ENCODE measurements around the gene UIMC1.

UIMC1 gene

GRCh38 chr5:176894298-176894697 is 112.3 kb downstream of the UIMC1 start:
- no peak overlapping the region for H3K27ac Mint-ChIP-seq
- H3K9me3 Mint-ChIP-seq (ENCODE audit: low read depth) = no peaks in the 10 kb centered on the region
- no peak overlapping the region for H3K4me3 Mint-ChIP-seq
- peaks cover 9% of the 10 kb centered on the region for H3K27me3 Mint-ChIP-seq
- no peaks in the 10 kb centered on the region for H3K36me3 Mint-ChIP-seq
- peaks cover 7% of the 10 kb centered on the region for H3K4me1 Mint-ChIP-seq (ENCODE audit: low read depth)

GRCh38 chr5:176892663-176893062 is 113.9 kb downstream of the UIMC1 start:
- Mint-ChIP-seq H3K27me3 (peaks cover 9% of the 10 kb centered on the region), H3K27ac (no peak overlapping the region), H3K4me3 (no peak overlapping the region), H3K4me1 (ENCODE audit: low read depth) (peaks cover 2% of the 10 kb centered on the region), H3K9me3 (ENCODE audit: low read depth) (no peaks in the 10 kb centered on the region), H3K36me3 (no peaks in the 10 kb centered on the region)

DNA sequence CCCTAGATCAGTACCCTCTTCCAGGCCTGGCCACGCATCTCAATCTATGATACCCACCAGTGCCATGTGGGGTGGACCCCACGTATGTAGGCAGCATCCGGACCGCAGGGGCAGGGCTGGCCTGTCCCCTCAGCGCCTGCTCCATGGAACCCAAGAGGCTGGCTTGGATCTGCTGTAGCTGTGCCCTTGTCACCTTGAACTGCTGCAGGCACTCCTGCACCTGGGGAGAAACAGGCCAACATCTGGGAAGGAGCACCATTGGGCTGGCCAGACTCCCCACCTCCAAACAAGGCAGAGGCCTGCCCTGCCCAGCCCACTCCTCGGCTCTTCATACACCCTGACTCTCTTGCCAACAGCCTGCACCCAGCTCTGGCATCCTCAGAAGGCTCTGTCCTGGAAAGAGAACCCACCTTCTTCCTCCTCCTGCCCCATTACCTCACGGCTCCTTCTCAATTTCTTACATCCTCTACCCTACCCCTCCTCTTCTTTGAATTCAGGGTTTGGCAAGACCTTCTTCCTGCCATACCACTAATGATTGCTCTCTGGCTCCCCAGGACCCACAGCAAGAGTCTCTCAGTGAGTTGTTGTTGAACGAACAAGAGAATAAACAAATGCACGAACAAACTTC is 115.1 kb downstream of the UIMC1 start:
- H3K9me3 Mint-ChIP-seq (ENCODE audit: low read depth) = no peaks in the 10 kb centered on the region
- H3K36me3 Mint-ChIP-seq = no peaks in the 10 kb centered on the region
- no peak overlapping the region for H3K27ac Mint-ChIP-seq
- H3K4me1 Mint-ChIP-seq (ENCODE audit: low read depth) = peaks cover 2% of the 10 kb centered on the region
- no peak overlapping the region for H3K4me3 Mint-ChIP-seq
- H3K27me3 Mint-ChIP-seq = peaks cover 5% of the 10 kb centered on the region

DNA sequence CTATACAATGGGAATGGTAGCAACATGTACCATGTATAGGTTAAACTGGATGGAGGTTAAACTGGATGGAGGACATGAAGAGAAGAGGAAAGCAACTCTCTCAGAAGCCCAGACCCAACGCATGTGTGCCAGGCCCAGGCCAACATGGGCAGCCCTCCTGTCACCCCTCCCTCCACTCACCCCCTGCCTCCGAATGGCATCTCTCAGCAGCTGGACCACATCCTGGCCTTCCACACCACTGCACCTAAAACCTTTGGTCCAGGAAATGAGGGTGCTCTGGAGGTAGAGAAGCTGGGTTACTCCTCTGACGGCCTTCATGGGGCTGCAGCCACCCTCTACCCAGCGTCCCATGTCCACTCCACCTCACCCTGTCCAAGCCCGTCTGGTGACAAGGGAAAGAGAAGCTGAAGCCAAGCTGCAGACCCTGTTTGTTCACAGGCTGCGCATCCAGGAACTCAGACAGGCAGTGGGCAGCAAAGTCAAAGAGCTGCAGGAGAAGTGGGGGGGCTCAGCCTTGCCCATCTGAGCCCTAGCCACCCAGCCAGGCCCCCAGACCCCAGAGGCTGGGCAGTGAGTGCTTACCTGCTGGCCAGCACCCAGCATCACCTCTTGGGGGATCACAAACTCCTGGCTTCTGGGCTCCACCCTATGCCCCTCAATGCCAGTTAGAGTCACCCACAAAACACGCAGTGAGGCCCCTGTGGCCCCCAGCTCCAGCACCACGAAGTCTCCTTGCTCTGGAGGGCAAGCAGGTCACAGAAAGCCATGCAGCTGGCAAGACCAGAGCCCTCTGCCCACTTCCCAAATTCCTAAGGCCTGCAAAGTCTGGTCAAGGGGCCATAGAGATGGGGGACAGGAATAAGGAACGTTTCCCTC is 115.9 kb downstream of the UIMC1 start:
- Mint-ChIP-seq H3K36me3 (no peaks in the 10 kb centered on the region), H3K4me1 (ENCODE audit: low read depth) (no peaks in the 10 kb centered on the region), H3K4me3 (no peak overlapping the region), H3K9me3 (ENCODE audit: low read depth) (no peaks in the 10 kb centered on the region), H3K27me3 (peaks cover 5% of the 10 kb centered on the region), H3K27ac (no peak overlapping the region)

DNA sequence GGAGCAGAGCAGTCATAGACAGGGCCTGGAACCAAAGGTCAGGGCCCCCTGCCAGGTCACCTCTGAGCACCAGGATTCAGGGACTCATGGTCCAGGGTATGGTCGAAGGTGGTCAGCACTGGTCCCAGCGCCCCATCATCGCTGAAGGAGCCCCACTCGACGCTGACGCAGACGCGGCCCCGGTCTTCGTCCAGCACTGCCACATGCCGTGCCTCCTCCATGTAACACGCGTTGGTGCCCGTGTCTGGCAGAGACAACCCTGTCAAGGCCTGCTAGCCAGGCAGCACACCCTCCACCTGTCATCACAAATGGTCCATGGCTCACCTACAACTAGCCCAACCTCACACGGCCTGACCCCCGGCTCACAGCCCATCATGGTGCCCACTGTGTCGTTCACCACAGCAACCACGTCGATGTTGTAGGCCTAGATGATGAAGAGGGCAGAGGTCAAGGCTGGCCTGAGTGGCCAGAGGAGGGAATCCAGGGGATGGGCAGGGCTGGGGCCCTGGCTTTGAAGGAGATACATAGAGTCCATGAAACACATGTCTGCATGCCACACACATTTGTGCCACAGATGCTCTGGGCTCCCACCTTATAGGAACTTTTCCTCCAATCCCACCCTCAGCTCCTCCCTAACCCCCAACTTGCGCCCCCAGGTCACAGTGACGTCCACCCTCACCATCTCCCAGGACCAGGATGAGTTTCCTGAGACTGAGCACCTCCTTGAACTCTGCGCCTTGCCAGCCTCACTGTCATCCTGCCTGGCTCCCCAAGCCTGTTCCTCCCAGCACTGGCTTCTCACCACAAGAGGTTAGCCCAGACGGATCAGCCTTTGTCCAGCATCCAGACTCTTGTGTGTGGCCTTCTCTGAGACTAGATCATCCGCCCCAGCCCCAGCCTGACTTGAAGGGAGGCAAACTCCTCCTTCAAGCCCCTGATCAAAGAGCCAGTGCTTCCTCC is 117.0 kb downstream of the UIMC1 start:
- H3K4me1 Mint-ChIP-seq (ENCODE audit: low read depth) = no peaks in the 10 kb centered on the region
- H3K9me3 Mint-ChIP-seq (ENCODE audit: low read depth) = no peaks in the 10 kb centered on the region
- H3K27ac Mint-ChIP-seq = no peak overlapping the region
- no peaks in the 10 kb centered on the region for H3K36me3 Mint-ChIP-seq
- peaks cover 5% of the 10 kb centered on the region for H3K27me3 Mint-ChIP-seq
- H3K4me3 Mint-ChIP-seq = no peak overlapping the region

- Mint-ChIP-seq H3K9me3 (ENCODE audit: low read depth) (no peaks in the 10 kb centered on the region), H3K27ac (no peak overlapping the region), H3K36me3 (no peaks in the 10 kb centered on the region), H3K4me3 (no peak overlapping the region), H3K27me3 (peaks cover 5% of the 10 kb centered on the region), H3K4me1 (ENCODE audit: low read depth) (no peaks in the 10 kb centered on the region)
Observed at GRCh38 chr5:176888865-176889165, 117.8 kb downstream of the UIMC1 start.

- no peak overlapping the region for H3K27ac Mint-ChIP-seq
- H3K4me1 Mint-ChIP-seq (ENCODE audit: low read depth) = no peaks in the 10 kb centered on the region
- H3K4me3 Mint-ChIP-seq = no peak overlapping the region
- peaks cover 5% of the 10 kb centered on the region for H3K27me3 Mint-ChIP-seq
- H3K36me3 Mint-ChIP-seq = no peaks in the 10 kb centered on the region
- no peaks in the 10 kb centered on the region for H3K9me3 Mint-ChIP-seq (ENCODE audit: low read depth)
Observed at GRCh38 chr5:176888016-176888864, 118.3 kb downstream of the UIMC1 start.

- H3K27ac Mint-ChIP-seq = no peak overlapping the region
- H3K9me3 Mint-ChIP-seq (ENCODE audit: low read depth) = no peaks in the 10 kb centered on the region
- H3K4me1 Mint-ChIP-seq (ENCODE audit: low read depth) = no peaks in the 10 kb centered on the region
- no peak overlapping the region for H3K4me3 Mint-ChIP-seq
- H3K27me3 Mint-ChIP-seq = peaks cover 5% of the 10 kb centered on the region
- no peaks in the 10 kb centered on the region for H3K36me3 Mint-ChIP-seq
Observed at GRCh38 chr5:176887252-176887849, 119.2 kb downstream of the UIMC1 start.

DNA sequence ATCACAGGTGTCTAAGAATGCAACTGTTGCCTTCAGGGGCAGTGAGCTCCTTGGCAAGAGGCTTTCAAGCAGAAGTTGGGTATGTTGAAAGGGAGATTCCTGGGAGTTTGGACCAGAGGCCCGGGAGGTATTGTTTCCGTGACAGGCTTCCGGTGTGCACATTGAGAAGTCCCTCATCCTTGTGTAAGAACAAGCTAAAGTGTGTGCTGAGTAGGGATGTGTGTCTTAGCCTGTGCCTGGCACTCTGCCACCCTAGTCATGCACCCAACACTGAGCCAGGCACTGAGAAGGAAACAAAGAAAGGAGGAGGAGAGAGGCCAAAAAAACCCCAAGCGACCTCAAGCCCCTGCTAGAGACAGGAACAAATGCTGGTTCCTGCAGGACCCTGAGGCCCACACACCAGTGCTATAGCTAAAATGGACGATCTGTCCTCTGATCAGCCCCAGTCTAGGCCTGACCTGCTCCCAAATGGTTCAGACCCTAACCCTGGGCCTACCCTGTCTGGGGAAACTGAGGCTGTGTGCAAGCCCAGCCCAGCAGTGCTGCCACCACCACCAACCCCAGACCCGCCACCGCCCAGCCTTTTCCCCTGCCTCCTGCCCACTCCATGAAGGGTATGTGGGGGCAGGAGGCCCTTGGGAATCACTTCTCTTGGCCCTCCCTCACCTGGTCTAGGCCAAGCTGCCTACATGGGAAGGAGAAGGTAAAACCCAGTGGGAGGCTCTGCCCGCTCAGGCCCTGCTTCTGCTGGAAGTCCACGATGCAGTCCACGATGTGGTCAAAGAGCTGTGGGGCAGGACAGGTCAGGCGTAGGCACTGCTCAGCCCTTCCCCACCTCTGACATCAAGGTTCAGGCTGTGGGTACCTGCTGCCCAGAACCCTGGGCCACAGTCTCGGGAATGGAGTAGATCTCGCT is 120.0 kb downstream of the UIMC1 start:
- Mint-ChIP-seq H3K9me3 (ENCODE audit: low read depth) (no peaks in the 10 kb centered on the region), H3K27ac (no peak overlapping the region), H3K4me1 (ENCODE audit: low read depth) (no peaks in the 10 kb centered on the region), H3K4me3 (no peak overlapping the region), H3K36me3 (no peaks in the 10 kb centered on the region), H3K27me3 (peaks cover under 1% of the 10 kb centered on the region)

DNA sequence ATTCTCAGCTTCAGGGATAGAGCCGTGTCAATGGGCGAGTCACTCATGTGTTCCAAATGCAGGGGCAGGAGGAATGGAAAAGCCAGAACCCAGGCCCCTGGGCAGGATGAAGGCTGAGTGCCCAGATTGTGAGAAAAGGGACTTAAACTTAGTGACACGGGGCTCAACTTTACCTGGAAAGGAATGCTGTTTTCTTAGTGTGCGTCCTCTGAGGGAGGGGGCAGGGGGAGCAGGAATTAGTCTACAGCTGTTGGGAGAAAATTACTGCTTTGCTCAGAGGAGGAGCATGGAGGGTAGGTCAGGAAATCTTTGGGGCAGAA is 122.0 kb downstream of the UIMC1 start:
- no peak overlapping the region for H3K27ac Mint-ChIP-seq
- H3K4me1 Mint-ChIP-seq (ENCODE audit: low read depth) = no peaks in the 10 kb centered on the region
- no peaks in the 10 kb centered on the region for H3K9me3 Mint-ChIP-seq (ENCODE audit: low read depth)
- H3K27me3 Mint-ChIP-seq = no peaks in the 10 kb centered on the region
- H3K36me3 Mint-ChIP-seq = no peaks in the 10 kb centered on the region
- H3K4me3 Mint-ChIP-seq = no peak overlapping the region

GRCh38 chr5:176883700-176884570 is 122.6 kb downstream of the UIMC1 start:
- no peaks in the 10 kb centered on the region for H3K9me3 Mint-ChIP-seq (ENCODE audit: low read depth)

DNA sequence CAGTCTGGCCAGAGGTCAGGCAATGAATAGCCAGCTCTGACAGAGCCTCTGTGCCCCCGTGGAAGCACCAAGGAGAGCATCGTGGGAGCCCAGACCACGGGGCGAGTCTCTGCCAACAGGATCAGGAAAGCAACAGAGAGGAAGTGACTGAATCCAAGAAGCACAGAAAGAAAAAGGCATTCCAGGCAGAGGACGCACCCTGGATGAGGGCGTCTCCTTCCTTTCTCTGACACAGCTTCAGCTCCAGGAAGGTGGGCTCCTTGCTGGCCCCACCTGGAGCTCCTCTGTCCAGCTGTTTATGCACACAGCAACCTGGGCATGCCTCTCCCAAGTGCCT is 124.0 kb downstream of the UIMC1 start:
- no peaks in the 10 kb centered on the region for H3K36me3 Mint-ChIP-seq
- no peak overlapping the region for H3K27ac Mint-ChIP-seq
- H3K4me3 Mint-ChIP-seq = no peak overlapping the region
- H3K9me3 Mint-ChIP-seq (ENCODE audit: low read depth) = no peaks in the 10 kb centered on the region
- no peaks in the 10 kb centered on the region for H3K27me3 Mint-ChIP-seq
- no peaks in the 10 kb centered on the region for H3K4me1 Mint-ChIP-seq (ENCODE audit: low read depth)

More at GRCh38 chr5:176883700-176884570, 122.6 kb downstream of the UIMC1 start:
- H3K4me1 Mint-ChIP-seq (ENCODE audit: low read depth) = no peaks in the 10 kb centered on the region
- no peaks in the 10 kb centered on the region for H3K36me3 Mint-ChIP-seq
- no peaks in the 10 kb centered on the region for H3K27me3 Mint-ChIP-seq
- no peak overlapping the region for H3K27ac Mint-ChIP-seq
- no peak overlapping the region for H3K4me3 Mint-ChIP-seq

All from activated naive CD8-positive, alpha-beta T cell (primary cell).